Fibroblast of mammary gland (primary cell): ENCODE results near the gene PJA1.

Experiments used
- DNase-seq: peaks from one replicate; pipeline ENCODE4 v3.0.0-alpha.2; 2010; ENCODE audit warnings: low read depth
- H3K4me3 ChIP-seq: 2 replicates; pipeline ENCODE4 v1.5.1; 2011; ENCODE audit warnings: low read depth, mild to moderate bottlenecking, low read length, moderate library complexity; ENCODE audit not compliant: control insufficient read depth
- TF ChIP-seq, protein P1 (sequence below): conservative IDR thresholded peaks from 2 replicates; pipeline ENCODE4 v1.5.1; 2011; ENCODE audit warnings: low read depth, low read length, inconsistent platforms; ENCODE audit not compliant: control insufficient read depth, insufficient read depth

PJA1 gene

DNA sequence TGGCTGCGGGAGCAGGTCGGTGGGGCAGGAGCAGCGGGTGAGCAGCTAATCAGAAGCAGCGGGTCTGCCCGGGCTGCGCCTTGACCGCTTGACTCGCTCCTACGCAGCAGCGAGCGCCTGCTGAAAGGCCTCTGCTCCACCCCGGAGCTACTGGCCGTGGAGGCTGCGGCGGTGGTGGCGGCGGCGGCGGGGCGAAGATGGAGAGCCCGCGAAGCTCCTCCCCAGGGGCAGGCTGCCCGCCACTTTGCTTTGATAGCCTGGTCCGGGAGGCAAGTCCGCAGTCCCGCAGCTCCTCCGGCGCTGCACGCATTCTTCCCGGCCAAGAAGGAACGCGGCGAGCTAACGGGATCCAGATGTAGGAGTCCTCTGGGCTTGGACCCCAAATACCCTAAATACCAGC is 36.7 kb downstream of the PJA1 start:
- no peak overlapping the region for H3K4me3 ChIP-seq
- no peak for DNase-seq
- TF ChIP-seq, protein P1, sequence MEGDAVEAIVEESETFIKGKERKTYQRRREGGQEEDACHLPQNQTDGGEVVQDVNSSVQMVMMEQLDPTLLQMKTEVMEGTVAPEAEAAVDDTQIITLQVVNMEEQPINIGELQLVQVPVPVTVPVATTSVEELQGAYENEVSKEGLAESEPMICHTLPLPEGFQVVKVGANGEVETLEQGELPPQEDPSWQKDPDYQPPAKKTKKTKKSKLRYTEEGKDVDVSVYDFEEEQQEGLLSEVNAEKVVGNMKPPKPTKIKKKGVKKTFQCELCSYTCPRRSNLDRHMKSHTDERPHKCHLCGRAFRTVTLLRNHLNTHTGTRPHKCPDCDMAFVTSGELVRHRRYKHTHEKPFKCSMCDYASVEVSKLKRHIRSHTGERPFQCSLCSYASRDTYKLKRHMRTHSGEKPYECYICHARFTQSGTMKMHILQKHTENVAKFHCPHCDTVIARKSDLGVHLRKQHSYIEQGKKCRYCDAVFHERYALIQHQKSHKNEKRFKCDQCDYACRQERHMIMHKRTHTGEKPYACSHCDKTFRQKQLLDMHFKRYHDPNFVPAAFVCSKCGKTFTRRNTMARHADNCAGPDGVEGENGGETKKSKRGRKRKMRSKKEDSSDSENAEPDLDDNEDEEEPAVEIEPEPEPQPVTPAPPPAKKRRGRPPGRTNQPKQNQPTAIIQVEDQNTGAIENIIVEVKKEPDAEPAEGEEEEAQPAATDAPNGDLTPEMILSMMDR = no peak

DNA sequence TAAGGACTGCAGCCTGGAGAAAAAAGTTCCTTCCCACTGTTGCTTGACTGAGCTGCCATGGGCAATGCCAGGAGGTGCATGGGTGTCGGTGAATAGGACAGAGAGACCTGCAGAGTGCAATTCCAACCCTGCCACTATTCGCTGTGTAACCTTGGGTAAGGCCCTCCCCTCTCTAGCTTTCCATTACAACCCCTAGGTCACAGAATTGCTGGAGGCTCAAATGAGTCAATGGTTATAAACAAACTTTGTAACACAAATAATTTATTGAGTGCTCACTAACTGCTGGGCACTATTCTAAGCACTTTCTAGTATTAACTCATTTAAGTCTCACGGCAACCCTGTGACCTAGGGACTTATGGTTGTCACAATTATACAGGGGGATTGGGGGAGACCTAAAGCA is 37.8 kb downstream of the PJA1 start:
- TF ChIP-seq, protein P1 = no peak
- H3K4me3 ChIP-seq = no peak overlapping the region
- DNase-seq = no peak

DNA sequence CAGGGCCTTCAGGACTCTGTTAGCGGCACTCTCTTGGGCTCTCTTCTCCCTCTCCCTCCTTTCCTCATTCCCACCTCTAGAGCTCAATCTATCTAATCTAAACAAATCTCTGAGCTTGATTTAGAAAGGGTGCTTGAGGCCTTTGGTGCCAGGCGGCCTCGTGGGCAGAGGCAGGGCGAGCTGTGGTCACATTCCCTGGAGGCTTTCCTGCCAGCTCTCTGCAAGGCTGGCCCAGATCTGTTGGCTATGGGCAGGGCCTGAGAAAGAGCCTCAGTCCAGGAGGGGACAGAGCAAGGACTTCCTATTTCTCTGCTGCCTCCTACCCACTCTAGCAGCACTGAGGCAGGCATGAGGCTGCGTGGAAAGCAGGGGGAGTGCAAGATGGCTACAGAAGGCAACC is 38.6 kb downstream of the PJA1 start:
- TF ChIP-seq, protein P1 = no peak
- H3K4me3 ChIP-seq = no peak overlapping the region

DNA sequence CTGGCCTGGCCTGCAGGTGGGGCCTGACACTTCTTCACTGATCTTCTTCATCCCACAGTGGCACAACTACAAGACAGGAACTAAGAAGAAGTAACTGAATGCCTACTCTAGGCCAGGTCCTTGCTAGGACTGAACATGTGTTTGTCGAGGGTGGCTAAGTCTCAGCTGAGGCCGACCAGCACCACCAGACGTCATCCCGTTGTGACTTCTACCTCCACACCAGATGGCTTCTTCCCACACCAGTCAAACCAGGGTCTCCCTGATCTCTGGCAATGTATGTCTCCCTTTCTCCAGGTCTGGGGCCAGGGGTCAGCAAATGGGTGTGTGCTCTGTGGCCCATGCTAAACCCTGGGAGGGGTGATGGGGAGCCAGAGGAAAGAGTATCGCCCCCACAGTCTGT is 40.2 kb downstream of the PJA1 start:
- no peak overlapping the region for H3K4me3 ChIP-seq
- TF ChIP-seq, protein P1 = no peak
- DNase-seq = no peak

More for the DNA sequence above, 38.6 kb downstream of the PJA1 start:
- no peak for DNase-seq

DNA sequence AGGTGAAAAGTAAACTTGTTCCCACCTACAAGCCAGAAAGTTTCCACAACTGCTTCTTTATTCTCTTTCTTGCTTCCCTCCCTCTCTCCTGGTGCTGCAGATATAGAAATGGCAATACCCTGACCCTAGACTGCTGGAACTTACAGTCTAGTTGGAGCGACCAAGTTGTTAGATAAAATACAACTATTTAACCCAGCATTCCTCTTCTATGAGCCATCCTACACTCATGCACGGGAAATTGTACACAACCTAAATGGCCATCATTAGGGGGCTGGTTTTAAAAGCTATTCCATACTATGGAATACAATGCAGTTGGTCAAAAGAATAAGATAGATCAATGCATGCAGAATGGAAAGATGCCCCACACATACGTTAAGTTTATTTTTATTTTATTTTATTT is 41.1 kb downstream of the PJA1 start:
- no peak for DNase-seq
- H3K4me3 ChIP-seq = no peak overlapping the region
- TF ChIP-seq, protein P1 = no peak

DNA sequence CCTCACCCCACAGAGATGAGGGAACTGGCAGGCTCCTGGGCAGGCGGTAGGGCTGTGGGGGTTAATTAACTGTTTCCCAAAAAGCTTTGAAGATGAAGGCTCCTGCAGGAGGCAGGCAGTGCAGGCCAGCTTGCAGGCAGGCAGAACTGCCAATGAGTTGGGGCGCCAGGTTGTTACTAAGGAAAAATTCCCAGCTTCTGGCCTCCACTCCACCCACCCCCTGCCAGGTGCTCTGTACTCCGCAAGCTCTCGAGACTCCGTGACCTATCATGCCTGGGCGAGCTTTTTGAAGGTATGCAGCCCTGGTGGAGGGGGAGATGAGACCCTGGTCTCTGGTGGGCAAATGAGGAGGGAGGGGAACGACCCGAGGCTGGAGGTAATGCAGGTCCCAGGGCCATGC is 41.8 kb downstream of the PJA1 start:
- TF ChIP-seq, protein P1 = no peak
- no peak overlapping the region for H3K4me3 ChIP-seq
- no peak for DNase-seq

DNA sequence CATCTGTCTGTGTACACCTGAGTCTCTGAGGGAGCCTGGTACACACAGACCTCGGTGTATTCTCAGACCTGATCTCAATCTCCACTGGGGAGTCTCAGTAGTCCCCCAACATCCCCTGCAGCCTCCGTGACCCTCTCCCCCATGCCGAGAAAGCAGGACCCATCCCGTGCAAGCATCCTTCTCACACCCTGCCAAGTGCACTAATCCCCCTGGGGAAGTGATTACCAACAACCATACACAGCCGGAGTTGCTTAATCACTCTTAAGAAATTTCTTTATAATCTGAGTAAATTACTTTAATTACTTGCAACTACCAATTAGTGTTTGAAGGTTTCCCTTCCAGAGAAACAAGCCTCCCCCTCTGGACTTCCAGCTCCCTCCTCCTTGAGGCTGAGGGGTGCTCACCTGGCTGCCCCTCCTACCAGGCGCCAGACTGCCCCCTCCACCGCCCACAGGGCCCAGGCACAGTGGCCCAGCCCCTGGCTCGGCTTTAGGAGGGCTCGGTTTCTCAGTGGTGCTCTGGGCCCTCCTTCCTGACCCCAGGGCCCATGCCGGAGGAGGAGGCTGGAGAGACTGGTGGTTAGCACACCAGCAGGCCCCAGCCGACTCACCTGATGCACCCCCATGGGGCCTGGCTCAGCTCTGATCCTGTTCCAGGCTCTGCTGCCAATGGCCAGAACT is 43.8 kb downstream of the PJA1 start:
- no peak overlapping the region for H3K4me3 ChIP-seq
- no peak for DNase-seq
- TF ChIP-seq, protein P1 = no peak
